ENCODE results near the gene SYCP2.
A peak's percentile ranks its signal among the peaks of the same experiment; 100 is the strongest.
"Not testable (repeated sequence)": the region's sequence is repeated elsewhere in the genome, so short reads cannot be mapped to it uniquely, and the experiment has no call there.

The SYCP2 gene

GRCh38 chr20:59890035-59890434, 43.4 kb downstream of the SYCP2 start:
- DNase-seq: not testable (repeated sequence)

- no peak for DNase-seq
Measured at GRCh38 chr20:59888050-59888449, 45.4 kb downstream of the SYCP2 start.

- no peak for DNase-seq
Measured at GRCh38 chr20:59884494-59884893, 48.9 kb downstream of the SYCP2 start.

GRCh38 chr20:59880198-59880597, 53.2 kb downstream of the SYCP2 start:
- DNase-seq: no peak

- DNase-seq: no peak
Measured at GRCh38 chr20:59873409-59873808, 60.0 kb downstream of the SYCP2 start.

- no peak for DNase-seq
Measured at GRCh38 chr20:59871096-59871495, 62.3 kb downstream of the SYCP2 start.

GRCh38 chr20:59866338-59866737, 67.1 kb downstream of the SYCP2 start:
- no peak for DNase-seq

GRCh38 chr20:59864726-59865125, 68.7 kb downstream of the SYCP2 start:
- no peak for DNase-seq

- no peak for DNase-seq
Measured at GRCh38 chr20:59863058-59863457, 70.4 kb downstream of the SYCP2 start.

- DNase-seq: no peak
Measured at GRCh38 chr20:59861401-59861800, 72.0 kb downstream of the SYCP2 start.

- DNase-seq: no peak
Measured at GRCh38 chr20:59858425-59858824, 75.0 kb downstream of the SYCP2 start.

GRCh38 chr20:59857966-59858365, 75.5 kb downstream of the SYCP2 start:
- no peak for DNase-seq

- DNase-seq: not testable (repeated sequence)
Measured at GRCh38 chr20:59856941-59857340, 76.5 kb downstream of the SYCP2 start.

GRCh38 chr20:59856526-59856925, 76.9 kb downstream of the SYCP2 start:
- not testable (repeated sequence) for DNase-seq

- peak; percentile 40 for DNase-seq
Measured at GRCh38 chr20:59850018-59850641, 83.3 kb downstream of the SYCP2 start.

GRCh38 chr20:59848182-59848581, 85.3 kb downstream of the SYCP2 start:
- no peak for DNase-seq

- no peak for DNase-seq
Measured at GRCh38 chr20:59845472-59845871, 88.0 kb downstream of the SYCP2 start.

- DNase-seq: no peak
Measured at GRCh38 chr20:59839400-59839799, 94.0 kb downstream of the SYCP2 start.

GRCh38 chr20:59837623-59838394, 95.6 kb downstream of the SYCP2 start:
- no peak for DNase-seq

GRCh38 chr20:59836767-59837166, 96.7 kb downstream of the SYCP2 start:
- peak; percentile 51 for DNase-seq

GRCh38 chr20:59835448-59836395, 97.7 kb downstream of the SYCP2 start:
- peak; percentile 82 for DNase-seq

- DNase-seq: peak; percentile 61
Measured at GRCh38 chr20:59835057-59835447, 98.4 kb downstream of the SYCP2 start.
